Retinal pigment epithelial cell (primary cell): ENCODE results near the gene LTV1.

Source experiments
- DNase-seq: peaks from one replicate; pipeline ENCODE4 v3.0.0-alpha.2; 2010; ENCODE audit warnings: low read depth
- H3K4me3 ChIP-seq: 2 replicates; pipeline ENCODE4 v1.5.1; 2011; ENCODE audit warnings: mild to moderate bottlenecking, low read length, control low read depth, moderate library complexity
- CTCF ChIP-seq: conservative IDR thresholded peaks from 2 replicates; pipeline ENCODE4 v1.5.1; 2011; ENCODE audit warnings: low read depth, low read length, control low read depth, inconsistent platforms

The LTV1 gene

GRCh38 chr6:143901885-143902750 is 59.0 kb downstream of the LTV1 start:
- DNase-seq, result no peak
- no peak overlapping the region for H3K4me3 ChIP-seq
- TF ChIP-seq CTCF, result no peak

GRCh38 chr6:143902827-143903226 is 59.7 kb downstream of the LTV1 start:
- DNase-seq, result no peak
- TF ChIP-seq CTCF, result no peak
- H3K4me3 ChIP-seq, result no peak overlapping the region

- DNase-seq, result no peak
- TF ChIP-seq CTCF, result no peak
- H3K4me3 ChIP-seq, result no peak overlapping the region
Measured at GRCh38 chr6:143911028-143911427, 67.9 kb downstream of the LTV1 start.

- no peak for DNase-seq
- TF ChIP-seq CTCF, result no peak
- no peak overlapping the region for H3K4me3 ChIP-seq
Measured at GRCh38 chr6:143912671-143913070, 69.5 kb downstream of the LTV1 start.
